AG10803 (cell line): ENCODE data around the gene PGD.
"Not testable (repeated sequence)": the region's sequence is repeated elsewhere in the genome, so short reads cannot be mapped to it uniquely, and the experiment has no call there.

Experiments used
- DNase-seq: peaks from one replicate; pipeline ENCODE4 v3.0.0; 2010; ENCODE audit warnings: low read depth
- H3K4me3 ChIP-seq: 2 replicates; pipeline ENCODE4 v1.5.1; 2011; ENCODE audit warnings: mild to moderate bottlenecking, low read length, control low read depth
- TF ChIP-seq, protein P1 (sequence below): conservative IDR thresholded peaks from 2 replicates; pipeline ENCODE4 v1.5.1; 2011; ENCODE audit warnings: mild to moderate bottlenecking, low read length, control low read depth, inconsistent platforms

Gene PGD

DNA sequence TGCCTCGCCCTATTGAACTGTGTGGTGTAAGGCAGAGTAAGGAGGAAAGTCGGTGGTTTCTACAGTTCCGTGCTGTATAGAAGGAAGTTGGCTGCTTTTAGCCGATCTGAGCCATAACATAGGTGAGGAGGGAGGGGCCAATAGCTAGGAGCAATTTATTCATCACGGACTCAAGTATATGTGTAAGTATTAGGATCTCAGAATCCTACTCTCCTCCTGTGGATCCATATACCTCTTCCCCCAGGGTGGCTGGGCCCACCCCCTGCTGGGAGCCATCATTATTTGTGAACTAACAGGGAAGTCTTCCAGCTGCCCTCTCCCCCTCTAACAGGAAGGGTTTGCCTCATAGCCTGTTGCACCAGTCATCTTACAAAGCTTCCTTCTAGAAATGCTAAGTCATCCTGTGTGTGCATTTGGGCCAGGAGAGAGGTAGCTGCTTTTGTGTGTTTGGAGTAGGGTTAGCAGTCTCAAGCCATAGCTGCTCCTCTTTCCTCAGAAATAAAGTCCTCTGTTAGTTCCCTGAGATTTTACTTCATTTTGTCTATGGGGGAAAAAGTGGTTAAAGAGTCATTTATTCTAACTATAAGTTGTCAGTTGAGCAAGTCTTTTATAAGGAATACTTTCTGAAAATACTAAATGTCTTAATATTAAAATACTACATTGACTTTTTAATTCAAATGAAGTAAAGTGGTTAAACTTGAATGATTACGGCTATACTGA, 16.5 kb downstream of the PGD start:
- DNase-seq, result peak; percentile 81
- H3K4me3 ChIP-seq, result no peak overlapping the region
- TF ChIP-seq, protein P1, sequence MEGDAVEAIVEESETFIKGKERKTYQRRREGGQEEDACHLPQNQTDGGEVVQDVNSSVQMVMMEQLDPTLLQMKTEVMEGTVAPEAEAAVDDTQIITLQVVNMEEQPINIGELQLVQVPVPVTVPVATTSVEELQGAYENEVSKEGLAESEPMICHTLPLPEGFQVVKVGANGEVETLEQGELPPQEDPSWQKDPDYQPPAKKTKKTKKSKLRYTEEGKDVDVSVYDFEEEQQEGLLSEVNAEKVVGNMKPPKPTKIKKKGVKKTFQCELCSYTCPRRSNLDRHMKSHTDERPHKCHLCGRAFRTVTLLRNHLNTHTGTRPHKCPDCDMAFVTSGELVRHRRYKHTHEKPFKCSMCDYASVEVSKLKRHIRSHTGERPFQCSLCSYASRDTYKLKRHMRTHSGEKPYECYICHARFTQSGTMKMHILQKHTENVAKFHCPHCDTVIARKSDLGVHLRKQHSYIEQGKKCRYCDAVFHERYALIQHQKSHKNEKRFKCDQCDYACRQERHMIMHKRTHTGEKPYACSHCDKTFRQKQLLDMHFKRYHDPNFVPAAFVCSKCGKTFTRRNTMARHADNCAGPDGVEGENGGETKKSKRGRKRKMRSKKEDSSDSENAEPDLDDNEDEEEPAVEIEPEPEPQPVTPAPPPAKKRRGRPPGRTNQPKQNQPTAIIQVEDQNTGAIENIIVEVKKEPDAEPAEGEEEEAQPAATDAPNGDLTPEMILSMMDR, result no peak

DNA sequence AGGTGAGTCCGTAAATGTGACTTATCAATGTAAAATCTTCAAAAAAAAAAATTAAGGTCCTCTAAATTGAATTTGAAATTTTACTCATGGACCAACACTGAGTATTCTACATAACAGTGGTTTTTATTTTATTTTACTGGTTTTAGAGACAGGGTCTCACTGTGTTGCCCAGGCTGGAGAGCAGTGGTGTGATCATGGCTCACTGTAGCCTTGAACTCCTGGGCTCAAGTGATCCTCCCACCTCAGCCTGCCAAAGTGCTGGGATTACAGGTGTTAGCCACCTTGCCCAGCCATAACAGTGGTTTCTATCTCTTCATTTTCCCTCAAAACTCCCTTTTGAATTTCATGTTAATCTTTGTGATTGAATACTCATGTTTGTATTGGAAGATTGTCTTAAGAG, 17.1 kb downstream of the PGD start:
- not testable (repeated sequence) for DNase-seq

DNA sequence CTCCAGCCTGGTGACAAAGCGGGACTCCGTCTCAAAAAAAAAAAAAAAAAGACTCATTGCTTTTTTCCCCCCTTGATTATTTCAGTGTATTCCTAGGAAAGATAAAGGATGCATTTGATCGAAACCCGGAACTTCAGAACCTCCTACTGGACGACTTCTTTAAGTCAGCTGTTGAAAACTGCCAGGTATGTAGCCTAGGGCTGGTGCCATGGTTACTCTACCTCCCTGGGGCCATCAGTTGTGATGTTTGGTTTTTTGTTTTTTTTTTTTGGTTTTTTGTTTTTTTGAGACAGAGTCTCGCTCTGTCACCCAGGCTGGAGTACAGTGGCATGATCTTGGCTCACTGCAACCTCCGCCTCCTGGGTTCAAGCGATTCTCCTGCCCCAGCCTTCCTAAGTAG, 19.9 kb downstream of the PGD start:
- H3K4me3 ChIP-seq, DNase-seq: not testable (repeated sequence)

More for the DNA sequence above, 17.1 kb downstream of the PGD start:
- not testable (repeated sequence) for H3K4me3 ChIP-seq

DNA sequence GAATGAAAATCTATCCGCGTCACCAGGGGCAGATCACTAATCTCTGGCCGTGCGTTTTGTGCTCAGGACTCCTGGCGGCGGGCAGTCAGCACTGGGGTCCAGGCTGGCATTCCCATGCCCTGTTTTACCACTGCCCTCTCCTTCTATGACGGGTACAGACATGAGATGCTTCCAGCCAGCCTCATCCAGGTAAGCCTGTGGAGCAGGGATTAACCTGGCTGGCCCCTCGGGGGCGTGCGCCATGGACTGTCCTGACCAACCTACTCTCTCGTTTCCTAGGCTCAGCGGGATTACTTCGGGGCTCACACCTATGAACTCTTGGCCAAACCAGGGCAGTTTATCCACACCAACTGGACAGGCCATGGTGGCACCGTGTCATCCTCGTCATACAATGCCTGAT, 20.5 kb downstream of the PGD start:
- H3K4me3 ChIP-seq, result no peak overlapping the region
- no peak for DNase-seq
- TF ChIP-seq, protein P1, result no peak

DNA sequence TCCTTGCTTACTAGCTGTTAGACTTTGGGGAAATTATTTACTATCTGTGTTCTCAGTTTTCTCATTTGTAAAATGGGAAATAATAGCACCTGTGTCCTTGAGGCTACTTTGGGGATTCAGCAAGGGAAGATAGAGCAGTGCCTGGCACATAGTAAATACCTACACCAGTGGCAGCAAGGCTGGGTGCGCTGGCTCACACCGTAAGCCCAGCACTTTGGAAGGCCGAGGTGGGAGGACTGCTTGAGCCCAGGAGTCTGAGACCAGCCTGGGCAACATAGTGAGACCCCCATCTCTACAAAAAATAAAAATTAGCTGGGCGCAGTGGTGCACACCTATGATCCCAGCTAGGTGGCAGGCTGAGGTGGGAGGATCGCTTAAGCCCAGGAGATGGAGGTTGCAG, 22.8 kb downstream of the PGD start:
- H3K4me3 ChIP-seq, result no peak overlapping the region
- TF ChIP-seq, protein P1, result no peak
- DNase-seq, result no peak

DNA sequence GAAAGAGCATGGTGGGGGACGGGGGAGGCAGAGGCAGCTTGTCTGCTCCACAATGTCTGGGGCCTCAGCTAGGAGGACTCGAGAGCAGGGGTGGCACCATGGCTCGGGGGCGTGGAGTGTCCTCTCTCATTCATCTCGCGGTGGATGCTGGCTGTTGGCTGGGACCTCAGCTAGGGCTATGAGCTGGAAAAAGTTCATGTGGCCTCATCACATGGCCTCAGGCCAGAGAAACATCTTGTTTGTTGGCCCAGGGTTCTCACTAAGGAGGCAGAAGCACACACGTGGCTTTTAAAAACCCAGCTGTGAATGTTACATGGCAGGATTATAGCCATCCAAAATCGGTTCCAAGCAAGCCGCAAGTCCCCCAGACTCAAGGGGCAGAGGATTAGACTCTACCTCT, 25.2 kb downstream of the PGD start:
- peak; percentile 68 for DNase-seq
- TF ChIP-seq, protein P1, result peak; percentile 15; the same call in 1 of the 2 replicates
- no peak overlapping the region for H3K4me3 ChIP-seq

DNA sequence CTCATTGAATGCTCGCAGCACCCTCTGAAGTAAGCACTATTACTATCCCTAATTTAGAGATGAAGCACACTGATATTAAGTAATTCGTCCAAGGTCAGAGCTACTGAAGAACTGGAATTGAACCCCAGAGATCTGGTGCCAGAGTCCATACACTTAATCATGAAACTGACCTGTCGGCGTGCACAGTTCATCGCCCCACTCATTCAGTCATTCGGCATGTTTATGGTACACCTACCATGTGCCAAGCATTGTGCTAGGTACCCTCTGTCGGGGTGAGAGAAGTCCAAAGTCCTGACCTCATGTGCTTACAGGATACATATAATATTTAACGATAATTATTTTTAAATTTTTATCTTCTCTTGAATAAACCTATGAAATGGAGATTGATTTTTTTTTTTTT, 25.8 kb downstream of the PGD start:
- TF ChIP-seq, protein P1, result no peak
- no peak for DNase-seq
- H3K4me3 ChIP-seq, result no peak overlapping the region

DNA sequence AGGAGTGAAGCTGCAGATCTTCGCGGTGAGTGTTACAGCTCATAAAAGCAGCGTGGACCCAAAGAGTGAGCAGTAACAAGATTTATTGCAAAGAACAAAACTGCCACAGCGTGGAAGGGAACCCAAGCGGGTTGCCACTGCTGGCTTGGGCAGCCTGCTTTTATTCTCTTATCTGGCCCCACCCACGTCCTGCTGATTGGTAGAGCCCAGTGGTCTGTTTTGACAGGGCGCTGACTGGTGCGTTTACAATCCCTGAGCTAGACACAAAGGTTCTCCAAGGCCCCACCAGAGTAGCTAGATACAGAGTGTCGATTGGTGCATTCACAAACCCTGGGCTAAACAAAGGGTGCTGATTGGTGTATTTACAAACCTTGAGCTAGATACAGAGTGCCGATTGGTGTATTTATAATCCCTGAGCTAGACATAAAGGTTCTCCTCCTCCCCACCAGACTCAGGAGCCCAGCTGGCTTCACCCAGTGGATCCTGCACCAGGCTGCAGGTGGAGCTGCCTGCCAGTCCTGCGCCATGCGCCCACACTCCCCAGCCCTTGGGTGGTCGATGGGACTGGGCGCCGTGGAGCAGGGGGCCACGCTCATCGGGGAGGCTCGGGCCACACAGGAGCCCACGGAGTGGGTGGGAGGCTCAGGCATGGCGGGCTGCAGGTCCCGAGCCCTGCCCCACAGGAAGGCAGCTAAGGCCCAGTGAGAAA, 27.1 kb downstream of the PGD start:
- not testable (repeated sequence) for H3K4me3 ChIP-seq, DNase-seq

DNA sequence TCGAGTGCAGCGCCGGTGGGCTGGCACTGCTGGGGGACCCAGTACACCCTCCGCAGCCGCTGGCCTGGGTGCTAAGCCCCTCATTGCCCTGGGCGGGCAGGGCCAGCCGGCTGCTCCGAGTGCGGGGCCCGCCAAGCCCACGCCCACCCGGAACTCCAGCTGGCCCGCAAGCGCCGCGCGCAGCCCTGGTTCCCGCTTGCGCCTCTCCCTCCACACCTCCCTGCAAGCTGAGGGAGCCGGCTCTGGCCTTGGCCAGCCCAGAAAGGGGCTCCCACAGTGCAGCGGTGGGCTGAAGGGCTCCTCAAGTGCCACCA, 27.6 kb downstream of the PGD start:
- not testable (repeated sequence) for H3K4me3 ChIP-seq, DNase-seq
